HG02571 (cell line): ENCODE results near the gene RABAC1.
"Not testable (repeated sequence)": the region's sequence is repeated elsewhere in the genome, so short reads cannot be mapped to it uniquely, and the experiment has no call there.

Source experiments
- ATAC-seq: cut with Tn5 transposase; IDR thresholded peaks from one replicate; pipeline ENCODE4 v1.9.1; 2021; ENCODE audit warnings: mild to moderate bottlenecking, moderate library complexity; ENCODE audit not compliant: unreplicated experiment

The RABAC1 gene

GRCh38 chr19:41917676-41918075 is 41.4 kb downstream of the RABAC1 start:
- no peak for ATAC-seq

DNA sequence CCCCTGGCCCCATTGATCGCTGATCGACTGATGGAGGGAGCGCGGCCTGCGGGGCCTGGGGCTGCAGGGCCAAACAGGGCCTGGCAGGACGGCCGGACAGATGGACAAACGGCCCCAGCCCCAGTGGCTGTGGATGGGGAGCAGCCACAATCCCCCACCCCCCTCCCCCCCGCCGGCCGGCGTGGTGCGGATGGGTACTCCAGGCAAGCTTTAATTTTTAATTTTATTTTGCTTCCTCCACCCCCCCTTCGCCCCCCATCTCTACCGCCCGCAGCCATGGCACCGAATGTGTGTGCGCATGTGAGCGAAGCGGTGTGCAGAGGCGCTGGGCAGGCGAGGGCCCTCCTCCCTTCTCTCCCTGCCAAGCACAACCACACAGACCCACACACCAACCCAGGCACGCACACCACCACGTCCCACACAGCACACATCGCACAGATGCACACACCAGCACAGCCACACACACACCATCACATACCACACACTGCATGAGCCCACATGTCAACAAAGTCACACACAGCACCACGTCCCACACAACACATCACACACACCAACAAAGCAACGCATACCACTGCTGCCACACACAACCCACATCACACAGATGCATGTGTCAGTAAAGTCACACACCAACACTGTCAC is 43.2 kb downstream of the RABAC1 start:
- ATAC-seq: no peak

GRCh38 chr19:41915021-41915775 is 43.9 kb downstream of the RABAC1 start:
- ATAC-seq: no peak

DNA sequence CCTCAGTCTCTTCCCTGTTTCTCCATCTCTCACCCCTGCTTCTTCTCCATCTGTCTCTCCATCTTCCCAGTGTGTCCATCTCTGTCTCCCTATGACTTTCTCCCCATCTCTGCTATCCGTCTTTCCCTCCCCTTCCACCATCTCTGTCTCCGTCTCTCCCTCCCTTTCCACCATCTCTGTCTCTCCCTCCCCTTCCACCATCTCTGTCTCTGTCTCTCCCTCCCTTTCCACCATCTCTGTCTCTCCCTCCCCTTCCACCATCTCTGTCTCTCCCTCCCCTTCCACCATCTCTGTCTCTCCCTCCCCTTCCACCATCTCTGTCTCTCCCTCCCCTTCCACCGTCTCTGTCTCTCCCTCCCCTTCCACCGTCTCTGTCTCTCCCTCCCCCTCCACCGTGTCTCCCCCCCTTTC is 44.7 kb downstream of the RABAC1 start:
- not testable (repeated sequence) for ATAC-seq

- ATAC-seq: no peak
These were observed 45.3 kb downstream of the RABAC1 start for GRCh38 chr19:41913538-41914423.

- no peak for ATAC-seq
These were observed 46.1 kb downstream of the RABAC1 start for GRCh38 chr19:41912899-41913537.

GRCh38 chr19:41911889-41912731 is 47.0 kb downstream of the RABAC1 start:
- no peak for ATAC-seq

GRCh38 chr19:41910992-41911888 is 47.9 kb downstream of the RABAC1 start:
- ATAC-seq: no peak

DNA sequence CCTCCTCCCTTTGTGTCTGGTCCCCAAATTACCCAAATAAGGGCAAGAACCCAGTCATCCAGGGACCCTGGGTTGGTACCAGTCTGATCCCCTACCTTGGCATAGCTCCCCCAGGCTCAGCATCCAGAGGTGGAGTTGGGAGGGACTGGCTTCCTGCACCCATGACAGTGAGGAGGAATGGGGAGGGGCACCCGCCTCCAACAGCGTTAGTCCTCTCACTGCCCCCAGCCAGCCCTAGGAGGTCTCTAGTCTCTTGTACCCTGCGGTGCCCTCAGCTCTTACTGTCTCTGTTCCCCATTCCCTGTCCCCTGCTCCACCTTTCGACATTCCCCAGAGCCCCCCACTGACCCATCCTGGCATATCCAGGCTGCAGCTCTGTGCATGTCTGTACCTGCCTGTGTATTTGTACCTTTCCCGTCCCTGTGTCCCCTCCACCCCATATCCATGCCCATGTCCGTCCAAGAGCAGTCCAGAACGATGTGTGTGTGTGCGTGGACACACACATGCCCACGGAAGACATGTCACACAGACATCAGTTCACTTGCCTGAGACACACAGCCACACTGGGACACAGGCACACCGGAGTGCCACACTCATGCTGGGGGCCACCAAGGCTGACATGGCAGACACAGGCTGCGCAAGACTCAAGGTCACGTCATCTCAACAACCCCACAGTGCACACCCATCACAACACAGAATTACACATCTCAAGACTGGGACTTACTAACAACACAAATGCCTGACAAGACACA is 48.7 kb downstream of the RABAC1 start:
- no peak for ATAC-seq

DNA sequence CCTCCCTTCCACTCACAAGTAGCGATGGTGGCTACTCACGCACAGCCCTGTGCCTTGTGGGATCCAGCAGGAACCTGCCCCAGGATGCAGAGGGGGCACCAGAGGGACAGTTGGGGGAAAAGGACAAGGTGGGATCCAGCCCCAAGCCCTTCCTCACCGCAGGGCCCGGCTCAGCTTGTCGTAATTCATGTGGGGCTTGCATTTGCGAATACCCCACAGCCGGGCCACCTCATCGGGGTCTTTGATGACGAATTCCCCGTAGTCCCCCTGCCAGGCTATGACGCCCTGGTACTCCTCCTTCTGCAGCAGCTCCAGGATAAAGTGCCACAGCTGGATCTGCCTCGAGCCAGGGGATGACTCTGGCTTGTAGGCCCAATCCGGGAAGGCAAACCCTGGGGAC is 49.4 kb downstream of the RABAC1 start:
- ATAC-seq: no peak

GRCh38 chr19:41908724-41909464 is 50.2 kb downstream of the RABAC1 start:
- ATAC-seq: no peak

DNA sequence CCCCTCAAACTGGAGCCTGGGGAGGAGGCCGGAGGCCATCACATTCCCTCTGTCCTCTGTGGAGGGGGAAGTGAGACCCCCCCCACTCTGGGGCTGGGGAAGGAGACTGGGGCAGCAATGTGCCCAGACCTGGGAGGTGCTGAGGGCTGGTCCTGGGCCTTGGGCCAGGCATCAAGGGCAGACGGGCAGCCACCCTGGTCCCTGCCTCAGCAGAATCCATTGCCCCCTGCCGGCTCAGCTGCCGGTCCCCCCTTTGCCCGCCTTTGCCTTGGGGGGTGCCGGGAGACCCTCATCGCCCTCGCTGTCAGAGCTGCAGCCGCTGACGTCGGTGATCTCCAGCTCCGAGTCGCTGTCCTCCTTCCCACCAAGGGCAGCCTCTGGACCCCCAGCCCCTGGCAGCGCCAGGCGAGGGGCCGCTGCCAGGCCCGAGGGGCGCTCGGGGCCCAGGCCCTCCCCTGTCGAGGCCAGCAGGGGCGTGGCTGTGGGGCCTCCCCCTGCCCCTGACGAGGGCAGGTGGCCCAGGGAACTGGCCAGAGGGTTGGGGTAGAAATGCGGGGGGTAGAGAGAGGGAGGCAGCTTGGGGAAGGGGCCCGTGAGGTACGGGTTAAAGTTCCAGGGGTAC is 51.0 kb downstream of the RABAC1 start:
- ATAC-seq: no peak

- no peak for ATAC-seq
These were observed 52.0 kb downstream of the RABAC1 start for GRCh38 chr19:41906916-41907680.
